SU-DHL-6 (cell line): ENCODE measurements around the gene DNAJB8.

Experiments
- H2AFZ ChIP-seq: fragments of 200-600 bp; sonication (generic); 2 replicates; pipeline ENCODE4 v1.6.1; 2014; ENCODE audit warnings: low read depth, mild to moderate bottlenecking, moderate library complexity, mixed read lengths, antibody characterized with exemption, low read length; ENCODE audit not compliant: severe bottlenecking
- H3F3A ChIP-seq: fragments of 200-600 bp; shearing (Covaris generic); 2 replicates; pipeline ENCODE4 v1.6.0; 2016; ENCODE audit warnings: antibody characterized with exemption, mild to moderate bottlenecking; ENCODE audit not compliant: insufficient read depth
- H3K27ac ChIP-seq: fragments of 200-600 bp; sonication (generic); 2 replicates; pipeline ENCODE4 v1.5.1; 2016; ENCODE audit warnings: low read depth, mild to moderate bottlenecking, low read length, moderate library complexity, mixed read lengths
- H3K27me3 ChIP-seq: fragments of 200-600 bp; sonication (generic), shearing (Covaris generic); 2 replicates; pipeline ENCODE4 v1.6.0; 2014; ENCODE audit warnings: mild to moderate bottlenecking, low read length
- H3K36me3 ChIP-seq: fragments of 200-600 bp; sonication (generic); 2 replicates; pipeline ENCODE4 v1.6.1; 2014; ENCODE audit warnings: mild to moderate bottlenecking, low read length, mixed read lengths
- H3K4me2 ChIP-seq: fragments of 300-600, 200-600 bp; shearing (Covaris generic), sonication (generic); 2 replicates; pipeline ENCODE4 v1.6.0; 2014; ENCODE audit warnings: low read length, low read depth, mild to moderate bottlenecking; ENCODE audit not compliant: poor library complexity, severe bottlenecking
- H3K4me3 ChIP-seq: fragments of 200-600 bp; sonication (generic); 2 replicates; pipeline ENCODE4 v1.5.1; 2014; ENCODE audit warnings: antibody characterized with exemption, low read length, mild to moderate bottlenecking, mixed read lengths; ENCODE audit not compliant: insufficient read depth, poor library complexity, severe bottlenecking
- H3K79me2 ChIP-seq: fragments of 200-600 bp; sonication (generic); 2 replicates; pipeline ENCODE4 v1.6.1; 2014; ENCODE audit warnings: mild to moderate bottlenecking, low read length, moderate library complexity; ENCODE audit not compliant: insufficient read depth
- H3K9ac ChIP-seq: fragments of 200-600 bp; sonication (generic); 2 replicates; pipeline ENCODE4 v1.7.0; 2014; ENCODE audit warnings: mild to moderate bottlenecking, low read length
- H3K9me2 ChIP-seq: fragments of 200-600 bp; sonication (generic); replicated peaks from 2 replicates; pipeline ENCODE4 v1.6.1; 2014; ENCODE audit warnings: low read length; ENCODE audit not compliant: insufficient read depth
- H3K9me3 ChIP-seq: fragments of 200-600 bp; sonication (generic); 2 replicates; pipeline ENCODE4 v1.6.1; 2014; ENCODE audit warnings: low read length, mixed read lengths; ENCODE audit not compliant: insufficient read depth
- H4K20me1 ChIP-seq: fragments of 200-600 bp; sonication (generic); 2 replicates; pipeline ENCODE4 v1.6.1; 2014; ENCODE audit warnings: low read depth, mild to moderate bottlenecking, antibody characterized with exemption, low read length, moderate library complexity, mixed read lengths
- CTCF ChIP-seq: fragments of 200-600 bp; sonication (generic); IDR thresholded peaks from one replicate; pipeline ENCODE4 v1.5.1; 2017; ENCODE audit warnings: antibody characterized with exemption, mild to moderate bottlenecking, low read length, moderate library complexity; ENCODE audit not compliant: insufficient read depth, poor library complexity, severe bottlenecking
- EZH2phosphoT487 ChIP-seq: fragments of 200-600 bp; sonication (generic), shearing (Covaris generic); conservative IDR thresholded peaks from 2 replicates; pipeline ENCODE4 v1.6.1; 2018; ENCODE audit warnings: mild to moderate bottlenecking, antibody characterized with exemption, low read length, moderate library complexity, mixed read lengths

Gene DNAJB8

DNA sequence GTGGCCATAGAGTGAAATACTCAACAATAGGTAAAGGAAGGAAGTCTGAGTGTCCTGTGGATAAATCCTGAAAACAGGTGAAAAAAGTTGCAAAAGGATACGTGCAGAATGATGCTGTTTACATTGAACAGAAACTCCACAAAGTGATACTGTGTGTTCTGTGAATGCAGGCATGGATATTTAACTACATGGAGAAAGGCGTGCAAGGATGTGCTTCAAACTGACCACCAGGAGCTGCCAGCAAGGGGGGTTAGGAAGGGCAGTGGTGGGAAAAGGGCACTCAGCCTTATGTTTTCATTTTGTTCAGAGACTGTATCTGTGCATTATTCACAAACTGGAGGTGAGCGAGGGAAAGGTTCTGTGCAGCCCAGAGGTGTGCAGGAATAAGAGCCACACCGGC, 47.4 kb downstream of the DNAJB8 start:
- Histone ChIP-seq H3K4me3 (no peak overlapping the region), H3K79me2 (no peaks in the 10 kb centered on the region), H4K20me1 (no peaks in the 10 kb centered on the region), H3F3A (no peaks in the 10 kb centered on the region), H3K27ac (no peak overlapping the region), H3K9me3 (no peaks in the 10 kb centered on the region), H3K9ac (no peak overlapping the region), H3K27me3 (no peaks in the 10 kb centered on the region), H3K9me2 (no peaks in the 10 kb centered on the region), H3K36me3 (no peaks in the 10 kb centered on the region), H2AFZ (no peak overlapping the region), H3K4me2 (no peak overlapping the region)
- TF ChIP-seq EZH2phosphoT487 (no peak), CTCF (no peak)

DNA sequence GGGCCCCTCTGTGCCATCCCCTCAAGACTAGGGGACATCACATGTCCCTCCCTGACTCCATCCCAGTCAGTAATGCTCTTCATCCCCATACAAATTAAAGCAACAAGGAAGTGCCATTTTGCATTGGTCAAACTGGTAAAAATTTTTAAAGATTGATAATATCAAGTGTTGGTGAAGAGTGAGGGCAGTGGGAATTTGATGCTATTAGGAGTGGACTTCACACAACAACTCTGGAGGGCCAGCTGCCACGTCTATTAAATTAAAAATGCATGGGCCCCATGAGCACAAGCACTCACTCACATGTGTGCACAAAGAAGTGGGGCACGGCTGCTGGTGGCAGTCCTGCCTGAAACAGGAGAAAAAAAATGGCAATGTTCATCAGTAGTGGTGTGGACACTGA, 47.8 kb downstream of the DNAJB8 start:
- Histone ChIP-seq H3K9me2 (no peaks in the 10 kb centered on the region), H2AFZ (no peak overlapping the region), H3K36me3 (no peaks in the 10 kb centered on the region), H3K9me3 (no peaks in the 10 kb centered on the region), H3F3A (no peaks in the 10 kb centered on the region), H3K27ac (no peak overlapping the region), H3K9ac (no peak overlapping the region), H3K27me3 (no peaks in the 10 kb centered on the region), H3K4me3 (no peak overlapping the region), H3K4me2 (no peak overlapping the region), H3K79me2 (no peaks in the 10 kb centered on the region), H4K20me1 (no peaks in the 10 kb centered on the region)
- no peak for TF ChIP-seq CTCF
- TF ChIP-seq EZH2phosphoT487: no peak

DNA sequence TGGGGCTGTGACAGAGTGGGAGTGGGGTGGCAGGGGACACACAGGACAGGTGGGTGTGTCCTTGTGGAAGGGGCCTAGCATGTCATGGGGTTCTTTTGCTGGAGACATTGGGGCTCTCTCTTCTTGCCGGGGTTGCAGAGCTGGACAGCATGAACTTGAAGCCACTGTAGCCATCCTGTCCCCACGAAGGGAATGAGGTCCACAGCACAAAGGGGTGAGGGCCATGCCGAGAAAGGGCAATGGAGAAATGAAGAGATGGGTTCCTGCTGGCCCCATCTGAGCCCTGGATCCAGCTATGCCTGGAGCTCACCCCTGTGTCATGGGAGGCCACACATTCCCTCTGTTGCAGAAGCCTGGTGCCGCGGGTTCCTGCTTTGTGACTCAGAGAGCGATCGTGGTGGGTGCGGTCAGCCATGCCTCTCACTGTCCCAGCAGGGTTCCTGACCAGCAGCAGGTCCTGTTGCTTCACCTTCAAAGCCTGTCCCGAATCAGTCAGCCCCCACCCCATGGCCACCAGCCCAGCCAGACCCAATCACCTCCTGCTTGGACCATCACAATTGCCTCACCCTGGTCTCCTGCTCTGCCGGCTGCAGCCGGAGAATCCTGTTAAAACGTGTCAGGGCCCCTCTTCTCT, 50.0 kb downstream of the DNAJB8 start:
- Histone ChIP-seq H3F3A (no peaks in the 10 kb centered on the region), H3K9ac (no peak overlapping the region), H3K9me3 (no peaks in the 10 kb centered on the region), H4K20me1 (no peaks in the 10 kb centered on the region; the same call in 1 of the 2 replicates), H3K27me3 (no peaks in the 10 kb centered on the region), H3K4me3 (no peak overlapping the region), H3K79me2 (no peaks in the 10 kb centered on the region), H3K4me2 (no peak overlapping the region), H2AFZ (no peak overlapping the region), H3K27ac (no peak overlapping the region), H3K36me3 (no peaks in the 10 kb centered on the region), H3K9me2 (no peaks in the 10 kb centered on the region)
- no peak for TF ChIP-seq CTCF
- no peak for TF ChIP-seq EZH2phosphoT487
